PFSK-1 (cell line): Measurements from ENCODE around the gene AP4S1.

Experiments used
- FOXP2 ChIP-seq: optimal IDR thresholded peaks from 2 replicates; pipeline ENCODE3; 2011; ENCODE audit warnings: borderline replicate concordance, control low read depth, inconsistent platforms; ENCODE audit not compliant: insufficient read depth; ENCODE audit errors: extremely low read length, extremely low read depth
- POLR2AphosphoS5 ChIP-seq: IDR thresholded peaks from 2 replicates; pipeline ENCODE4 v1.6.1; 2012; ENCODE audit warnings: low read depth, mild to moderate bottlenecking, control low read depth, low read length, moderate library complexity
- SIN3A ChIP-seq: IDR thresholded peaks from 2 replicates; pipeline ENCODE4 v1.6.1; 2012; ENCODE audit warnings: mild to moderate bottlenecking, low read length, moderate library complexity, borderline replicate concordance; ENCODE audit not compliant: insufficient read depth
- TAF1 ChIP-seq: IDR thresholded peaks from 2 replicates; pipeline ENCODE4 v1.6.1; 2012; ENCODE audit warnings: low read length, control low read depth, borderline replicate concordance; ENCODE audit not compliant: insufficient read depth
- TF ChIP-seq, protein P1 (sequence below), 2 experiments: IDR thresholded peaks; 2 replicates each; pipeline versions ENCODE4 v1.6.1 to v1.8.0; 2011 to 2012; ENCODE audit warnings: low read depth in 2 of 2, low read length in 2 of 2, control low read depth in 1 of 2, inconsistent platforms in 1 of 2, mild to moderate bottlenecking in 1 of 2, moderate library complexity in 1 of 2; ENCODE audit not compliant: insufficient read depth in 1 of 2

Gene AP4S1

GRCh38 chr14:31020834-31021575 lies 4.4 kb upstream of the AP4S1 start:
- TF ChIP-seq, protein P1, sequence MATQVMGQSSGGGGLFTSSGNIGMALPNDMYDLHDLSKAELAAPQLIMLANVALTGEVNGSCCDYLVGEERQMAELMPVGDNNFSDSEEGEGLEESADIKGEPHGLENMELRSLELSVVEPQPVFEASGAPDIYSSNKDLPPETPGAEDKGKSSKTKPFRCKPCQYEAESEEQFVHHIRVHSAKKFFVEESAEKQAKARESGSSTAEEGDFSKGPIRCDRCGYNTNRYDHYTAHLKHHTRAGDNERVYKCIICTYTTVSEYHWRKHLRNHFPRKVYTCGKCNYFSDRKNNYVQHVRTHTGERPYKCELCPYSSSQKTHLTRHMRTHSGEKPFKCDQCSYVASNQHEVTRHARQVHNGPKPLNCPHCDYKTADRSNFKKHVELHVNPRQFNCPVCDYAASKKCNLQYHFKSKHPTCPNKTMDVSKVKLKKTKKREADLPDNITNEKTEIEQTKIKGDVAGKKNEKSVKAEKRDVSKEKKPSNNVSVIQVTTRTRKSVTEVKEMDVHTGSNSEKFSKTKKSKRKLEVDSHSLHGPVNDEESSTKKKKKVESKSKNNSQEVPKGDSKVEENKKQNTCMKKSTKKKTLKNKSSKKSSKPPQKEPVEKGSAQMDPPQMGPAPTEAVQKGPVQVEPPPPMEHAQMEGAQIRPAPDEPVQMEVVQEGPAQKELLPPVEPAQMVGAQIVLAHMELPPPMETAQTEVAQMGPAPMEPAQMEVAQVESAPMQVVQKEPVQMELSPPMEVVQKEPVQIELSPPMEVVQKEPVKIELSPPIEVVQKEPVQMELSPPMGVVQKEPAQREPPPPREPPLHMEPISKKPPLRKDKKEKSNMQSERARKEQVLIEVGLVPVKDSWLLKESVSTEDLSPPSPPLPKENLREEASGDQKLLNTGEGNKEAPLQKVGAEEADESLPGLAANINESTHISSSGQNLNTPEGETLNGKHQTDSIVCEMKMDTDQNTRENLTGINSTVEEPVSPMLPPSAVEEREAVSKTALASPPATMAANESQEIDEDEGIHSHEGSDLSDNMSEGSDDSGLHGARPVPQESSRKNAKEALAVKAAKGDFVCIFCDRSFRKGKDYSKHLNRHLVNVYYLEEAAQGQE (IDR thresholded peaks at IDR 0.05; ENCODE audit: insufficient read depth in 1 of 2, low read depth in 2 of 2, low read length in 2 of 2) = no peak
- TF ChIP-seq FOXP2 (no peak), SIN3A (no peak), POLR2AphosphoS5 (no peak), TAF1 (no peak)

DNA sequence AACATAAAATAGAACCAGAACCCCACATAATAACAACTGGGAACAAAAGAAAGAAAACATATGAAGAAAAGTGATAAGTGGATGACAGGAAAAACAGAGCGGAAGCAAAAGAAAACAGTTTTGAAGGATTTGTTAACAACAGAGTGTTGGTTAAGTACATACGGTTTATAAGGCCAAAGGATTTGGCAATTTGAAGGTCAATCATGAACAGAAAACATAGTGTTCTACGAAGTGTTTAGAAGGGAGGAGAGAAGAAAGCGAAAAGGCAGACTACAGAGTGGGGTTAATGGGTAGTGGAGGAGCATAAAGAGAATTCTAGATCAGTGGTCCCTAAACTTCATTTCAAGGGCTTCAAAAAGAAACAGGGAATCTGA lies 3.9 kb upstream of the AP4S1 start:
- TF ChIP-seq POLR2AphosphoS5 (no peak), FOXP2 (no peak), SIN3A (no peak), TAF1 (no peak)
- TF ChIP-seq, protein P1 (IDR thresholded peaks at IDR 0.05; ENCODE audit: insufficient read depth in 1 of 2, low read depth in 2 of 2, low read length in 2 of 2) = no peak

GRCh38 chr14:31022386-31022785 lies 3.1 kb upstream of the AP4S1 start:
- no peak for TF ChIP-seq TAF1
- no peak for TF ChIP-seq POLR2AphosphoS5
- no peak for TF ChIP-seq FOXP2
- TF ChIP-seq SIN3A = no peak
- TF ChIP-seq, protein P1 (IDR thresholded peaks at IDR 0.05; ENCODE audit: insufficient read depth in 1 of 2, low read depth in 2 of 2, low read length in 2 of 2) = no peak

- TF ChIP-seq SIN3A = no peak
- TF ChIP-seq FOXP2 = no peak
- no peak for TF ChIP-seq TAF1
- TF ChIP-seq, protein P1 (IDR thresholded peaks at IDR 0.05; ENCODE audit: insufficient read depth in 1 of 2, low read depth in 2 of 2, low read length in 2 of 2) = no peak
- no peak for TF ChIP-seq POLR2AphosphoS5
Measured at GRCh38 chr14:31024010-31024480, 1.4 kb upstream of the AP4S1 start.
